Measurements from ENCODE around the gene NR5A1.

Gene NR5A1

GRCh38 chr9:124437086-124437485 is 70.1 kb downstream of the NR5A1 start:
- TF ChIP-seq, protein P1, sequence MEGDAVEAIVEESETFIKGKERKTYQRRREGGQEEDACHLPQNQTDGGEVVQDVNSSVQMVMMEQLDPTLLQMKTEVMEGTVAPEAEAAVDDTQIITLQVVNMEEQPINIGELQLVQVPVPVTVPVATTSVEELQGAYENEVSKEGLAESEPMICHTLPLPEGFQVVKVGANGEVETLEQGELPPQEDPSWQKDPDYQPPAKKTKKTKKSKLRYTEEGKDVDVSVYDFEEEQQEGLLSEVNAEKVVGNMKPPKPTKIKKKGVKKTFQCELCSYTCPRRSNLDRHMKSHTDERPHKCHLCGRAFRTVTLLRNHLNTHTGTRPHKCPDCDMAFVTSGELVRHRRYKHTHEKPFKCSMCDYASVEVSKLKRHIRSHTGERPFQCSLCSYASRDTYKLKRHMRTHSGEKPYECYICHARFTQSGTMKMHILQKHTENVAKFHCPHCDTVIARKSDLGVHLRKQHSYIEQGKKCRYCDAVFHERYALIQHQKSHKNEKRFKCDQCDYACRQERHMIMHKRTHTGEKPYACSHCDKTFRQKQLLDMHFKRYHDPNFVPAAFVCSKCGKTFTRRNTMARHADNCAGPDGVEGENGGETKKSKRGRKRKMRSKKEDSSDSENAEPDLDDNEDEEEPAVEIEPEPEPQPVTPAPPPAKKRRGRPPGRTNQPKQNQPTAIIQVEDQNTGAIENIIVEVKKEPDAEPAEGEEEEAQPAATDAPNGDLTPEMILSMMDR (IDR thresholded peaks at IDR 0.05; ENCODE audit: low read depth, low read length, poor library complexity, severe bottlenecking), result no peak
- TF ChIP-seq EZH2phosphoT487 (IDR thresholded peaks at IDR 0.05; ENCODE audit: borderline replicate concordance, low read length), result no peak
- Histone ChIP-seq H3K36me3 (ENCODE audit: control insufficient read depth, low read length) (no peaks in the 10 kb centered on the region), H3F3A (ENCODE audit: control insufficient read depth, insufficient read depth) (no peaks in the 10 kb centered on the region), H3K9me2 (replicated peaks; ENCODE audit: control insufficient read depth, low read length) (no peaks in the 10 kb centered on the region), H3K4me2 (ENCODE audit: low read length) (no peak overlapping the region), H3K4me1 (ENCODE audit: control insufficient read depth, low read length) (peaks cover 6% of the 10 kb centered on the region), H3K9me3 (ENCODE audit: control insufficient read depth, insufficient read depth, low read length) (no peaks in the 10 kb centered on the region), H3K27me3 (ENCODE audit: control insufficient read depth, low read length) (no peaks in the 10 kb centered on the region), H3K79me2 (ENCODE audit: control insufficient read depth, low read length) (no peaks in the 10 kb centered on the region), H4K20me1 (ENCODE audit: control insufficient read depth, insufficient read depth, low read depth, low read length) (no peaks in the 10 kb centered on the region), H3K27ac (ENCODE audit: low read depth, low read length) (no peak overlapping the region), H3K4me3 (ENCODE audit: low read length) (no peak overlapping the region)

DNA sequence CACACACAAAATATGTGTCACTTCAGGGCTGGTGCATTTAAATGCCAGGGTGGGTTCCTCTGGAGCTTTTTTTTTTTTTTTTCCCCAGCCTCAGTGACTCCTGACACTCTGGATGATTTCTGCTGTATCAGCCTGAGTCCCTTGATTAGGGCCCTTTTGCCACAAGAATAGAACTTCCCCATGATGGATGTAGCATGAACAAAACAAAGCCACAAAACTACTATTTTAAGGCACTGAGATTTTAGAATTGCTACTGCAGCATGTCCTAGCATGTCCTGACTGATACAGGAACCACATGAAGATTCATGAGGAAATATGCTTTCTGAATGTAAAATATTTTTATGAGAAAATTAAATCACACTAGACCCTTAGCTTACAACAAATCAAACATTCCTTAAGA is 70.9 kb downstream of the NR5A1 start:
- no peaks in the 10 kb centered on the region for H3K36me3 ChIP-seq (ENCODE audit: control insufficient read depth, low read length)
- H3K9me2 ChIP-seq (replicated peaks; ENCODE audit: control insufficient read depth, low read length), result no peaks in the 10 kb centered on the region
- H4K20me1 ChIP-seq (ENCODE audit: control insufficient read depth, insufficient read depth, low read depth, low read length), result no peaks in the 10 kb centered on the region
- peaks cover 6% of the 10 kb centered on the region for H3K4me1 ChIP-seq (ENCODE audit: control insufficient read depth, low read length)
- H3K27me3 ChIP-seq (ENCODE audit: control insufficient read depth, low read length), result no peaks in the 10 kb centered on the region
- H3K79me2 ChIP-seq (ENCODE audit: control insufficient read depth, low read length), result no peaks in the 10 kb centered on the region
- H3K4me3 ChIP-seq (ENCODE audit: low read length), result no peak overlapping the region
- H3K4me2 ChIP-seq (ENCODE audit: low read length), result no peak overlapping the region
- H3K27ac ChIP-seq (ENCODE audit: low read depth, low read length), result no peak overlapping the region
- TF ChIP-seq, protein P1 (IDR thresholded peaks at IDR 0.05; ENCODE audit: low read depth, low read length, poor library complexity, severe bottlenecking), result no peak
- TF ChIP-seq EZH2phosphoT487 (IDR thresholded peaks at IDR 0.05; ENCODE audit: borderline replicate concordance, low read length), result no peak
- H3K9me3 ChIP-seq (ENCODE audit: control insufficient read depth, insufficient read depth, low read length), result no peaks in the 10 kb centered on the region
- H3F3A ChIP-seq (ENCODE audit: control insufficient read depth, insufficient read depth), result no peaks in the 10 kb centered on the region

Data from DOHH2 (cell line).